HG03045 (cell line): ENCODE results near the gene TTN.

Experiments
- ATAC-seq: cut with Tn5 transposase; IDR thresholded peaks from one replicate; pipeline ENCODE4 v1.9.1; 2021; ENCODE audit warnings: mild to moderate bottlenecking, moderate library complexity; ENCODE audit not compliant: unreplicated experiment

Gene TTN

GRCh38 chr2:178506949-178507348 lies 300.3 kb downstream of the TTN start:
- ATAC-seq = no peak

GRCh38 chr2:178506524-178506923 lies 300.7 kb downstream of the TTN start:
- no peak for ATAC-seq

- no peak for ATAC-seq
Observed at GRCh38 chr2:178506101-178506500, 301.1 kb downstream of the TTN start.

GRCh38 chr2:178502751-178503150 lies 304.5 kb downstream of the TTN start:
- ATAC-seq = no peak

GRCh38 chr2:178499640-178500039 lies 307.6 kb downstream of the TTN start:
- ATAC-seq = no peak

- peak; percentile 50 for ATAC-seq
Observed at GRCh38 chr2:178498137-178498536, 309.1 kb downstream of the TTN start.

- ATAC-seq = no peak
Observed at GRCh38 chr2:178496049-178496448, 311.2 kb downstream of the TTN start.

- no peak for ATAC-seq
Observed at GRCh38 chr2:178491612-178492011, 315.6 kb downstream of the TTN start.

GRCh38 chr2:178485356-178485755 lies 321.9 kb downstream of the TTN start:
- no peak for ATAC-seq

GRCh38 chr2:178484245-178485041 lies 322.8 kb downstream of the TTN start:
- no peak for ATAC-seq

GRCh38 chr2:178482437-178482836 lies 324.8 kb downstream of the TTN start:
- ATAC-seq = no peak

GRCh38 chr2:178480227-178481181 lies 326.7 kb downstream of the TTN start, which contains the start of gene PLEKHA3:
TSS of gene PLEKHA3 (plus strand) at chr2:178480457. CDS start at chr2:178480870, 413 bp downstream.
- peak; percentile 79 for ATAC-seq

- no peak for ATAC-seq
Observed at GRCh38 chr2:178479758-178480226, 327.4 kb downstream of the TTN start.

- ATAC-seq = no peak
Observed at GRCh38 chr2:178479275-178479616, 328.0 kb downstream of the TTN start.

- peak; percentile 44 for ATAC-seq
Observed at GRCh38 chr2:178478439-178479274, 328.6 kb downstream of the TTN start, which contains the start of gene FKBP7. TSS of gene FKBP7 (minus strand) at chr2:178478600. CDS start at chr2:178478499, 101 bp downstream.

GRCh38 chr2:178478130-178478438 lies 329.1 kb downstream of the TTN start:
- peak; percentile 0 for ATAC-seq

GRCh38 chr2:178477443-178478129 lies 329.6 kb downstream of the TTN start:
- no peak for ATAC-seq

- no peak for ATAC-seq
Observed at GRCh38 chr2:178476477-178476876, 330.7 kb downstream of the TTN start.
